Measurements from ENCODE around the gene LRRC8C.

The LRRC8C gene

GRCh38 chr1:89727517-89728312 lies 94.8 kb downstream of the LRRC8C start:
- H2BK15ac ChIP-seq (replicated peaks; ENCODE audit: low read depth), result no peak overlapping the region
- H3K4me2 ChIP-seq (ENCODE audit: low read length), result no peak overlapping the region
- no CpG with 5 or more reads among the region's 12 CpGs for WGBS (ENCODE audit: extremely low coverage, insufficient coverage, low lambda C conversion rate)
- H3K79me1 ChIP-seq (ENCODE audit: low read length), result no peaks in the 10 kb centered on the region
- H2AK5ac ChIP-seq (ENCODE audit: low read length), result no peak overlapping the region
- no peaks in the 10 kb centered on the region for H3K36me3 ChIP-seq (ENCODE audit: control insufficient read depth, insufficient read depth, low read length)
- no peaks in the 10 kb centered on the region for H3K79me2 ChIP-seq (ENCODE audit: control insufficient read depth, insufficient read depth, low read length)
- no peak overlapping the region for H3K18ac ChIP-seq (ENCODE audit: low read length)
- no peak overlapping the region for H4K8ac ChIP-seq (ENCODE audit: low read depth, low read length)
- no peak overlapping the region for H2BK5ac ChIP-seq (ENCODE audit: low read length)
- H3K4ac ChIP-seq (ENCODE audit: low read depth, low read length), result no peak overlapping the region
- no peak overlapping the region for H4K5ac ChIP-seq (ENCODE audit: low read length)
- no peak overlapping the region for H3K56ac ChIP-seq (ENCODE audit: low read length)
- H3K27ac ChIP-seq (ENCODE audit: low read depth, low read length), result no peak overlapping the region
- no peak overlapping the region for H3K9ac ChIP-seq (ENCODE audit: low read length)
- H3K23ac ChIP-seq (ENCODE audit: low read length), result no peak overlapping the region
- H3K4me1 ChIP-seq (ENCODE audit: control insufficient read depth, low read depth, low read length), result no peaks in the 10 kb centered on the region
- H3K27me3 ChIP-seq (ENCODE audit: insufficient read depth, low read length, poor library complexity), result no peaks in the 10 kb centered on the region
- H2BK120ac ChIP-seq (ENCODE audit: low read depth, low read length), result no peak overlapping the region
- DNase-seq, result no peak
- H3K4me3 ChIP-seq (ENCODE audit: low read length), result no peak overlapping the region

GRCh38 chr1:89728381-89728780 lies 95.5 kb downstream of the LRRC8C start:
- no peak overlapping the region for H4K5ac ChIP-seq (ENCODE audit: low read length)
- no peak overlapping the region for H2AK5ac ChIP-seq (ENCODE audit: low read length)
- H3K4me2 ChIP-seq (ENCODE audit: low read length), result no peak overlapping the region
- no CpG with 5 or more reads among the region's 4 CpGs for WGBS (ENCODE audit: extremely low coverage, insufficient coverage, low lambda C conversion rate)
- no peak overlapping the region for H3K9ac ChIP-seq (ENCODE audit: low read length)
- no peak overlapping the region for H3K18ac ChIP-seq (ENCODE audit: low read length)
- no peaks in the 10 kb centered on the region for H3K36me3 ChIP-seq (ENCODE audit: control insufficient read depth, insufficient read depth, low read length)
- H3K23ac ChIP-seq (ENCODE audit: low read length), result no peak overlapping the region
- no peak overlapping the region for H3K27ac ChIP-seq (ENCODE audit: low read depth, low read length)
- H3K4me3 ChIP-seq (ENCODE audit: low read length), result no peak overlapping the region
- no peaks in the 10 kb centered on the region for H3K79me1 ChIP-seq (ENCODE audit: low read length)
- H3K56ac ChIP-seq (ENCODE audit: low read length), result no peak overlapping the region
- H3K27me3 ChIP-seq (ENCODE audit: insufficient read depth, low read length, poor library complexity), result no peaks in the 10 kb centered on the region
- no peak for DNase-seq
- H2BK15ac ChIP-seq (replicated peaks; ENCODE audit: low read depth), result no peak overlapping the region
- no peak overlapping the region for H3K4ac ChIP-seq (ENCODE audit: low read depth, low read length)
- no peaks in the 10 kb centered on the region for H3K79me2 ChIP-seq (ENCODE audit: control insufficient read depth, insufficient read depth, low read length)
- no peaks in the 10 kb centered on the region for H3K4me1 ChIP-seq (ENCODE audit: control insufficient read depth, low read depth, low read length)
- no peak overlapping the region for H2BK5ac ChIP-seq (ENCODE audit: low read length)
- no peak overlapping the region for H2BK120ac ChIP-seq (ENCODE audit: low read depth, low read length)
- H4K8ac ChIP-seq (ENCODE audit: low read depth, low read length), result no peak overlapping the region

GRCh38 chr1:89732206-89732605 lies 99.3 kb downstream of the LRRC8C start:
- H3K27me3 ChIP-seq (ENCODE audit: insufficient read depth, low read length, poor library complexity), result no peaks in the 10 kb centered on the region
- H4K5ac ChIP-seq (ENCODE audit: low read length), result no peak overlapping the region

GRCh38 chr1:89732643-89733222 lies 99.8 kb downstream of the LRRC8C start:
- DNase-seq, result no peak
- Histone ChIP-seq H2AK5ac (ENCODE audit: low read length) (no peak overlapping the region), H3K18ac (ENCODE audit: low read length) (no peak overlapping the region), H3K36me3 (ENCODE audit: control insufficient read depth, insufficient read depth, low read length) (no peaks in the 10 kb centered on the region), H3K4me1 (ENCODE audit: control insufficient read depth, low read depth, low read length) (no peaks in the 10 kb centered on the region), H2BK120ac (ENCODE audit: low read depth, low read length) (no peak overlapping the region), H2BK5ac (ENCODE audit: low read length) (no peak overlapping the region), H4K5ac (ENCODE audit: low read length) (no peak overlapping the region), H3K23ac (ENCODE audit: low read length) (no peak overlapping the region), H3K4ac (ENCODE audit: low read depth, low read length) (no peak overlapping the region), H3K79me2 (ENCODE audit: control insufficient read depth, insufficient read depth, low read length) (no peaks in the 10 kb centered on the region), H3K27me3 (ENCODE audit: insufficient read depth, low read length, poor library complexity) (no peaks in the 10 kb centered on the region), H3K56ac (ENCODE audit: low read length) (no peak overlapping the region), H3K4me3 (ENCODE audit: low read length) (no peak overlapping the region), H2BK15ac (replicated peaks; ENCODE audit: low read depth) (no peak overlapping the region), H3K27ac (ENCODE audit: low read depth, low read length) (no peak overlapping the region), H4K8ac (ENCODE audit: low read depth, low read length) (no peak overlapping the region), H3K9ac (ENCODE audit: low read length) (no peak overlapping the region), H3K4me2 (ENCODE audit: low read length) (no peak overlapping the region), H3K79me1 (ENCODE audit: low read length) (no peaks in the 10 kb centered on the region)
- no CpG with 5 or more reads among the region's 3 CpGs for WGBS (ENCODE audit: extremely low coverage, insufficient coverage, low lambda C conversion rate)

More at GRCh38 chr1:89732206-89732605, 99.3 kb downstream of the LRRC8C start:
- Histone ChIP-seq H3K36me3 (ENCODE audit: control insufficient read depth, insufficient read depth, low read length) (no peaks in the 10 kb centered on the region), H4K8ac (ENCODE audit: low read depth, low read length) (no peak overlapping the region), H3K9ac (ENCODE audit: low read length) (no peak overlapping the region), H3K56ac (ENCODE audit: low read length) (no peak overlapping the region), H3K18ac (ENCODE audit: low read length) (no peak overlapping the region), H3K79me2 (ENCODE audit: control insufficient read depth, insufficient read depth, low read length) (no peaks in the 10 kb centered on the region), H3K4ac (ENCODE audit: low read depth, low read length) (no peak overlapping the region), H3K27ac (ENCODE audit: low read depth, low read length) (no peak overlapping the region), H2BK15ac (replicated peaks; ENCODE audit: low read depth) (no peak overlapping the region), H3K4me2 (ENCODE audit: low read length) (no peak overlapping the region), H3K23ac (ENCODE audit: low read length) (no peak overlapping the region), H2AK5ac (ENCODE audit: low read length) (no peak overlapping the region), H2BK120ac (ENCODE audit: low read depth, low read length) (no peak overlapping the region), H3K4me3 (ENCODE audit: low read length) (no peak overlapping the region), H2BK5ac (ENCODE audit: low read length) (no peak overlapping the region), H3K79me1 (ENCODE audit: low read length) (no peaks in the 10 kb centered on the region), H3K4me1 (ENCODE audit: control insufficient read depth, low read depth, low read length) (no peaks in the 10 kb centered on the region)
- no peak for DNase-seq
- no CpG with 5 or more reads among the region's 1 CpG for WGBS (ENCODE audit: extremely low coverage, insufficient coverage, low lambda C conversion rate)

- no peak overlapping the region for H3K4me3 ChIP-seq (ENCODE audit: low read length)
- H2BK5ac ChIP-seq (ENCODE audit: low read length), result no peak overlapping the region
- H3K4me2 ChIP-seq (ENCODE audit: low read length), result no peak overlapping the region
- H3K4me1 ChIP-seq (ENCODE audit: control insufficient read depth, low read depth, low read length), result no peaks in the 10 kb centered on the region
- H3K27me3 ChIP-seq (ENCODE audit: insufficient read depth, low read length, poor library complexity), result no peaks in the 10 kb centered on the region
- DNase-seq, result no peak
- H3K36me3 ChIP-seq (ENCODE audit: control insufficient read depth, insufficient read depth, low read length), result no peaks in the 10 kb centered on the region
- no peak overlapping the region for H2BK15ac ChIP-seq (replicated peaks; ENCODE audit: low read depth)
- no peak overlapping the region for H3K18ac ChIP-seq (ENCODE audit: low read length)
- no peaks in the 10 kb centered on the region for H3K79me2 ChIP-seq (ENCODE audit: control insufficient read depth, insufficient read depth, low read length)
- H3K56ac ChIP-seq (ENCODE audit: low read length), result no peak overlapping the region
- no peak overlapping the region for H2BK120ac ChIP-seq (ENCODE audit: low read depth, low read length)
- H3K9ac ChIP-seq (ENCODE audit: low read length), result no peak overlapping the region
- H3K27ac ChIP-seq (ENCODE audit: low read depth, low read length), result no peak overlapping the region
- no peak overlapping the region for H2AK5ac ChIP-seq (ENCODE audit: low read length)
- no peak overlapping the region for H3K4ac ChIP-seq (ENCODE audit: low read depth, low read length)
- H3K23ac ChIP-seq (ENCODE audit: low read length), result no peak overlapping the region
- no peaks in the 10 kb centered on the region for H3K79me1 ChIP-seq (ENCODE audit: low read length)
- no peak overlapping the region for H4K8ac ChIP-seq (ENCODE audit: low read depth, low read length)
- H4K5ac ChIP-seq (ENCODE audit: low read length), result no peak overlapping the region
- WGBS (ENCODE audit: extremely low coverage, insufficient coverage, low lambda C conversion rate), result 100% methylated on average over 1 of the region's 4 CpGs
These were observed 100.8 kb downstream of the LRRC8C start for GRCh38 chr1:89733748-89734147.
